ENCODE measurements around the gene SPNS2.

Gene SPNS2

DNA sequence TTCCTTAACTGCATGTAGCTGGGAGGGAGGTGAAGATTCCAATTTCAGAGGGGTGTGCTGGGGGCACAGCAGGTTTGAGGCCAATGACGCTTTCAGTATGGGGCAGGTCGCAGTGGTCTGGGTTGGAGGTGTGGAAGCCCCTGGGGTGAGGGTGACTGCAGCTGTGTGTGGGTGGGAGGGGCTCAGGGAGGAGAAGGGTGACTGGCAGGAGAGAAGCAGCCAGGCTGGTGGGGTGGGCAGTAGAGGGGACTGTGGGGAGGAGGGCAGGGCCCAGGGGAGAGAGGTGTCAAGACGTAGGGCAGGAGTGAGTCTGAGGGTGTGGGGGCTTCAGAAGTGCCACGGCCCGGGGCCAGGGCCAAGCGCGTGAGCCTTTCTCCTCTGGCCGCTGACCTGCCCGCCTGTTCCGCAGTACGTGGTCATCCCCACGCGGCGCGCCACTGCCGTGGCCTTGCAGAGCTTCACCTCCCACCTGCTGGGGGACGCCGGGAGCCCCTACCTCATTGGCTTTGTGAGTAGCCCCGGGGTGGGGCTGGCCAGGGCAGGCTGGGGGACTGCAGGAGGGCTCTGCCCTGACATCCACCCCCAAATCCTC lies 37.1 kb downstream of the SPNS2 start:
- TF ChIP-seq, protein P1, sequence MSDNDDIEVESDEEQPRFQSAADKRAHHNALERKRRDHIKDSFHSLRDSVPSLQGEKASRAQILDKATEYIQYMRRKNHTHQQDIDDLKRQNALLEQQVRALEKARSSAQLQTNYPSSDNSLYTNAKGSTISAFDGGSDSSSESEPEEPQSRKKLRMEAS (IDR thresholded peaks at IDR 0.05): no peak
- TF ChIP-seq CEBPB (IDR thresholded peaks at IDR 0.05) (no peak), TEAD4 (IDR thresholded peaks at IDR 0.05) (no peak), YY1 (IDR thresholded peaks at IDR 0.05; ENCODE audit: low read depth) (no peak), TAF1 (IDR thresholded peaks at IDR 0.05; ENCODE audit: low read depth) (no peak), EGR1 (IDR thresholded peaks at IDR 0.05) (no peak), EP300 (IDR thresholded peaks at IDR 0.05; ENCODE audit: borderline replicate concordance) (no peak), CREB1 (IDR thresholded peaks at IDR 0.05; ENCODE audit: low read depth) (no peak), FOXM1 (IDR thresholded peaks at IDR 0.05; ENCODE audit: borderline replicate concordance, low read depth) (no peak), ZBTB7A (IDR thresholded peaks at IDR 0.05; ENCODE audit: low read depth) (no peak), NFIC (IDR thresholded peaks at IDR 0.05) (no peak), TCF12 (IDR thresholded peaks at IDR 0.05; ENCODE audit: low read depth) (no peak)
- TF ChIP-seq, protein P2, sequence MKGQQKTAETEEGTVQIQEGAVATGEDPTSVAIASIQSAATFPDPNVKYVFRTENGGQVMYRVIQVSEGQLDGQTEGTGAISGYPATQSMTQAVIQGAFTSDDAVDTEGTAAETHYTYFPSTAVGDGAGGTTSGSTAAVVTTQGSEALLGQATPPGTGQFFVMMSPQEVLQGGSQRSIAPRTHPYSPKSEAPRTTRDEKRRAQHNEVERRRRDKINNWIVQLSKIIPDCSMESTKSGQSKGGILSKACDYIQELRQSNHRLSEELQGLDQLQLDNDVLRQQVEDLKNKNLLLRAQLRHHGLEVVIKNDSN (IDR thresholded peaks at IDR 0.05): no peak
- TF ChIP-seq, protein P3, sequence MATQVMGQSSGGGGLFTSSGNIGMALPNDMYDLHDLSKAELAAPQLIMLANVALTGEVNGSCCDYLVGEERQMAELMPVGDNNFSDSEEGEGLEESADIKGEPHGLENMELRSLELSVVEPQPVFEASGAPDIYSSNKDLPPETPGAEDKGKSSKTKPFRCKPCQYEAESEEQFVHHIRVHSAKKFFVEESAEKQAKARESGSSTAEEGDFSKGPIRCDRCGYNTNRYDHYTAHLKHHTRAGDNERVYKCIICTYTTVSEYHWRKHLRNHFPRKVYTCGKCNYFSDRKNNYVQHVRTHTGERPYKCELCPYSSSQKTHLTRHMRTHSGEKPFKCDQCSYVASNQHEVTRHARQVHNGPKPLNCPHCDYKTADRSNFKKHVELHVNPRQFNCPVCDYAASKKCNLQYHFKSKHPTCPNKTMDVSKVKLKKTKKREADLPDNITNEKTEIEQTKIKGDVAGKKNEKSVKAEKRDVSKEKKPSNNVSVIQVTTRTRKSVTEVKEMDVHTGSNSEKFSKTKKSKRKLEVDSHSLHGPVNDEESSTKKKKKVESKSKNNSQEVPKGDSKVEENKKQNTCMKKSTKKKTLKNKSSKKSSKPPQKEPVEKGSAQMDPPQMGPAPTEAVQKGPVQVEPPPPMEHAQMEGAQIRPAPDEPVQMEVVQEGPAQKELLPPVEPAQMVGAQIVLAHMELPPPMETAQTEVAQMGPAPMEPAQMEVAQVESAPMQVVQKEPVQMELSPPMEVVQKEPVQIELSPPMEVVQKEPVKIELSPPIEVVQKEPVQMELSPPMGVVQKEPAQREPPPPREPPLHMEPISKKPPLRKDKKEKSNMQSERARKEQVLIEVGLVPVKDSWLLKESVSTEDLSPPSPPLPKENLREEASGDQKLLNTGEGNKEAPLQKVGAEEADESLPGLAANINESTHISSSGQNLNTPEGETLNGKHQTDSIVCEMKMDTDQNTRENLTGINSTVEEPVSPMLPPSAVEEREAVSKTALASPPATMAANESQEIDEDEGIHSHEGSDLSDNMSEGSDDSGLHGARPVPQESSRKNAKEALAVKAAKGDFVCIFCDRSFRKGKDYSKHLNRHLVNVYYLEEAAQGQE (IDR thresholded peaks at IDR 0.05; ENCODE audit: low read depth): no peak

DNA sequence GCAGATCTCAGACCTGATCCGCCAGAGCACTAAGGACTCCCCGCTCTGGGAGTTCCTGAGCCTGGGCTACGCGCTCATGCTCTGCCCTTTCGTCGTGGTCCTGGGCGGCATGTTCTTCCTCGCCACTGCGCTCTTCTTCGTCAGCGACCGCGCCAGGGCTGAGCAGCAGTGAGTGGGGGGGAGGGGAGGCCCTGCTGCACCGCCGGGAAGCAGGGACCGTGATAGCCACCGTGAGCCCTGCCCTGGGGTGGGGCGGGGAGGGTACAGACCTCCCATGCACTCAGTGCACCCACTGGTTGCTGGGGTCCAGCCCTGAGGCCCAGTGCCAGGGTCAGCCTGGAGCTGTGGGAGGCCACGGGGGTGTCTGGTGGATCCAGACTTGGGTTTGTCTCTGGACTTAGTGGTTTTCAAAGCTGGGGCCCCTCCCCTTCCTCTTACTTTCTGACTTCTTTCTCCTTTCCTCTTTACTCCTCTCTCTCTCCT lies 37.6 kb downstream of the SPNS2 start:
- no peak for TF ChIP-seq CEBPB (IDR thresholded peaks at IDR 0.05)
- no peak for TF ChIP-seq ZBTB7A (IDR thresholded peaks at IDR 0.05; ENCODE audit: low read depth)

DNA sequence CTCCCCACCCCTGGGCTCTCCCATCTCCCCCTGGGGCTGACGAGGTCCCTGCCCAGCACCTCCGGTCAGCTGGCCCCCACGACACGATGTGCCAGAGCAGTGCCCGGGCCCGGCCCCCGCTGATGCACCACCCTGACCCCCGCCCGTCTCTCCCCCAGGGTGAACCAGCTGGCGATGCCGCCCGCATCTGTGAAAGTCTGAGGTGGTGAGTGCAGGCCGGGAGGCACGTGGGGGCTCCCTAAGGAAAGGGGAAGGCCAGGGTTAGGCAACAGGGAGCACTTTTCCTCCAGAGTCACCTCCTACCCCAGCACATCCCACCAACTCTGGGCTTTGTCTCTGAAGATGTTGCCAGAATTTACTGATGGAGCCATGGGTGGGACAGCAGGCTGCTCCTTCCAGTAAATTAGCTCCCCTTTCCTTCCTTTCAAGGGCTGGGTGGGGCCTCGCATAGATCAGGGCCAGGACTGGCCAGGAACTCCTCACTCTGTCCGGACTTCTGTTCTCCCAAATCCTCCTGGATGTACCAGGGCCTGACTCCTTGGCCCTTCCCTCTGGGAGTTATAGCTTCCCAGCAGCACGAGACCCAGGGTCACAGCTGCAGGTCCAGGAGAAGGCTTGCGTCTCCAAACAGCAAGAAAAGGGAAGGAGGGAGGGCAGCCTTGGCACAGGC lies 38.2 kb downstream of the SPNS2 start:
- TF ChIP-seq EP300 (IDR thresholded peaks at IDR 0.05; ENCODE audit: borderline replicate concordance) (no peak), CREB1 (IDR thresholded peaks at IDR 0.05; ENCODE audit: low read depth) (no peak), TCF12 (IDR thresholded peaks at IDR 0.05; ENCODE audit: low read depth) (no peak), TEAD4 (IDR thresholded peaks at IDR 0.05) (no peak), TAF1 (IDR thresholded peaks at IDR 0.05; ENCODE audit: low read depth) (no peak), NFIC (IDR thresholded peaks at IDR 0.05) (no peak)
- TF ChIP-seq, protein P3 (IDR thresholded peaks at IDR 0.05; ENCODE audit: low read depth): no peak
- TF ChIP-seq, protein P1 (IDR thresholded peaks at IDR 0.05): no peak

DNA sequence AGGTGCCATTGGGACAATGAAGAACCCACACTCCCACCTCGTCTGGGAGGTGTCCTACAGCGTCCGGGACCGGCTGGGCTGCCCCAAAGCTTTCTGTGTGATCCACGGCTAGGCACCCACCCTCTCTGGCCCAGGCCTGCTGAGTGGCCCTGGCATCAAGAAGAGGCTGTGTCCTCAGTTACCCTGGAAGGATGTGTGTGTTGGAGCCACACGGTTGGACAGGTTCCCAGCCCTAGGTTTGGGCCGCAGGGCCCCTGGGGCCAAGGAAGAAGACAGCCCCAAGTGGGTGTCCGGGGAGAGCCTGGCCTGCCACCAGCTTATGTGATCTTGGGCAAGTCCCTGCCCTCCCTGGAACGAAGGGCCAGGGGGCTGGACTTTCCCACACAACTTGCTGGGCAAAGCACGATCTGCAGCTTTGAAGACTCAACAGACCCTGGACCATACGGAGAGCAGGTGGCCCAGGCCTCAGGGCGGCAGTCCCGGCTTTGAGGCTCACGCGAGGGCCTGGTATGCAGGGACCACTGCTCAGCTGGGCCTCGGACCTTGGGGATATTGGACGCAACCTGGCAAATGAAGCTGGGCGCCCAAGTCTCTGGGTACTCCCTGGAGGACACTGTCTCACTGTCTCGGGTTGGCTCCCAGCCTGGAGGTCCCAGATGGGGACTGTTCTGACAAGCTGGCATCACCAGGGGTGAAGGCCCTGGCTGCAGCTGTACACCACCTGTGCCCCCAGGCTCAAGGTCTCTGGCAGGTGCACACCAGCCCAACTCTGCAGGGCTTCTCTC lies 39.0 kb downstream of the SPNS2 start:
- TF ChIP-seq, protein P3 (IDR thresholded peaks at IDR 0.05; ENCODE audit: low read depth): no peak
